Gastrocnemius medialis (tissue), 4 donors: ENCODE data around the gene DENND1A.

Experiments used
- POLR2A ChIP-seq, 2 donors: fragments of 450-650 bp; IDR thresholded peaks; one replicate each; pipeline ENCODE4 v1.6.1; 2017; ENCODE audit warnings: antibody characterized with exemption in 2 of 2, mild to moderate bottlenecking in 2 of 2, moderate library complexity in 2 of 2
- TF ChIP-seq, protein P1 (sequence below), 5 experiments: fragments of 450-650 bp in 3 of 5; fragments of 200-600 bp in 2 of 5; sonication (generic) in 2 of 5; IDR thresholded peaks in 4 of 5; conservative IDR thresholded peaks in 1 of 5; 1 replicate in 4 of 5; 2 replicates in 1 of 5; pipeline ENCODE4 v1.5.1; 2016 to 2019; ENCODE audit warnings: antibody characterized with exemption in 5 of 5, mild to moderate bottlenecking in 3 of 5, moderate library complexity in 3 of 5

DNA sequence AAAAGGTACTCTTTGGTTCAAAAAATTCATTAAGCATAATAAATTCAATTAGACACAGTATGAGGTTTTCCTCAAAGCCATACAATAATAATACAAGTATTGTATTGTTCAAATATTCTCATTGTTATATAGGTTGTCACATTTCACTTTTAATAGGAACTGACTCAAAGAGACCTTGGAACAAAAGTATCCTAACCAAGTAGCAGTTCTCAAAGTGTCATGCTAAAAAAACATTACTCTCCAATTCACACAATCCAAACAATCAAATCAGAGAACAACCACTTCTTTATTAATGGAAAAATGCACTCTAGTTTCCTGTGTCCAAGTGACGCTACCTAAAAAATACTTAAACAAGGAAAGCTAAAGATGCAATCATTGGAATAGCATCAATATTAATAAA is 115.4 kb downstream of the DENND1A start:
- TF ChIP-seq, protein P1, sequence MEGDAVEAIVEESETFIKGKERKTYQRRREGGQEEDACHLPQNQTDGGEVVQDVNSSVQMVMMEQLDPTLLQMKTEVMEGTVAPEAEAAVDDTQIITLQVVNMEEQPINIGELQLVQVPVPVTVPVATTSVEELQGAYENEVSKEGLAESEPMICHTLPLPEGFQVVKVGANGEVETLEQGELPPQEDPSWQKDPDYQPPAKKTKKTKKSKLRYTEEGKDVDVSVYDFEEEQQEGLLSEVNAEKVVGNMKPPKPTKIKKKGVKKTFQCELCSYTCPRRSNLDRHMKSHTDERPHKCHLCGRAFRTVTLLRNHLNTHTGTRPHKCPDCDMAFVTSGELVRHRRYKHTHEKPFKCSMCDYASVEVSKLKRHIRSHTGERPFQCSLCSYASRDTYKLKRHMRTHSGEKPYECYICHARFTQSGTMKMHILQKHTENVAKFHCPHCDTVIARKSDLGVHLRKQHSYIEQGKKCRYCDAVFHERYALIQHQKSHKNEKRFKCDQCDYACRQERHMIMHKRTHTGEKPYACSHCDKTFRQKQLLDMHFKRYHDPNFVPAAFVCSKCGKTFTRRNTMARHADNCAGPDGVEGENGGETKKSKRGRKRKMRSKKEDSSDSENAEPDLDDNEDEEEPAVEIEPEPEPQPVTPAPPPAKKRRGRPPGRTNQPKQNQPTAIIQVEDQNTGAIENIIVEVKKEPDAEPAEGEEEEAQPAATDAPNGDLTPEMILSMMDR (IDR thresholded peaks at IDR 0.05 in 4 of 5, conservative IDR thresholded peaks at IDR 0.05 in 1 of 5): no peak
- no peak for TF ChIP-seq POLR2A (IDR thresholded peaks at IDR 0.05)
